Fibroblast of villous mesenchyme (primary cell): Measurements from ENCODE around the gene ATP4A. TPM values are rescaled to one million over a fixed set of nuclear protein-coding genes. Genes with fewer than 3 reads are reported as not detected.

Source experiments
- DNase-seq: peaks from one replicate; pipeline ENCODE4 v3.0.0-alpha.2; 2010; ENCODE audit warnings: low read depth
- H3K4me3 ChIP-seq: 2 replicates; pipeline ENCODE4 v1.5.1; 2011; ENCODE audit warnings: low read depth, mild to moderate bottlenecking, low read length
- total RNA-seq: library from RNA; depleted of rRNA; stranded (reverse); fragments of >200 nt; gene quantifications from 2 replicates; pipeline ENCODE4 v1.2.3, GENCODE V29; 2012
- TF ChIP-seq, protein P1 (sequence below): IDR thresholded peaks from 2 replicates; pipeline ENCODE4 v1.5.1; 2012; ENCODE audit warnings: low read depth, mild to moderate bottlenecking, low read length; ENCODE audit not compliant: insufficient read depth

ATP4A gene
- total RNA-seq, 1 donor, result not detected

DNA sequence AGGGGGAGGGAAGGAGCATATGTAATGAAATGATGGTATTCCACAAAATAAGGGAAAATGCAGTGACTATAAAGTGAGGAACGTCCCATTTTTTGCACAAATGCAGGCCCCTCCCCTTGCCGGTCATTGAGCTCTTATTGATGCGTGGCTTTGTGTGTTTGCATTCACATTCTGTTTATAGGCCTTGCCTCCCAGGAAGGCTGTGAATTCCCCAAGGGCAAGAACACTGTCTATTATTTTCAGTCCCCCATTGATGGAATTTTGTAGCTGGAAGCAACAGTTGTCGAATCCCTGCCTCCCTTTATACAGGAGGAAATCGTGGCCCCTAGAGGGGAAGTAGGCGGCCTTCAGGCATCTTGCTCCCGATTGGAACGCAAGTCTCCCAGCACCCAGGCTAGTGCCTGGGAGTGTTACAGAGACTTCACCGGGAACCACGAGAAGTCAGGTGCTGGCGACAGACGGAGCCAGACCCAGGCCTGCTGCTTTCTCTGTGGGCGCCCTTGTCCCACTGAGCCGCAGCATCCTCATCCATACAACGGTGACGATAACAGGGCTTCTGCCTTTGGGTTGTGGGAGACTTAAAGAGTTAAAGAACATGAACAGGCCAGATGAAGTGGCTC, 42.2 kb downstream of the ATP4A start:
- no peak overlapping the region for H3K4me3 ChIP-seq
- TF ChIP-seq, protein P1, sequence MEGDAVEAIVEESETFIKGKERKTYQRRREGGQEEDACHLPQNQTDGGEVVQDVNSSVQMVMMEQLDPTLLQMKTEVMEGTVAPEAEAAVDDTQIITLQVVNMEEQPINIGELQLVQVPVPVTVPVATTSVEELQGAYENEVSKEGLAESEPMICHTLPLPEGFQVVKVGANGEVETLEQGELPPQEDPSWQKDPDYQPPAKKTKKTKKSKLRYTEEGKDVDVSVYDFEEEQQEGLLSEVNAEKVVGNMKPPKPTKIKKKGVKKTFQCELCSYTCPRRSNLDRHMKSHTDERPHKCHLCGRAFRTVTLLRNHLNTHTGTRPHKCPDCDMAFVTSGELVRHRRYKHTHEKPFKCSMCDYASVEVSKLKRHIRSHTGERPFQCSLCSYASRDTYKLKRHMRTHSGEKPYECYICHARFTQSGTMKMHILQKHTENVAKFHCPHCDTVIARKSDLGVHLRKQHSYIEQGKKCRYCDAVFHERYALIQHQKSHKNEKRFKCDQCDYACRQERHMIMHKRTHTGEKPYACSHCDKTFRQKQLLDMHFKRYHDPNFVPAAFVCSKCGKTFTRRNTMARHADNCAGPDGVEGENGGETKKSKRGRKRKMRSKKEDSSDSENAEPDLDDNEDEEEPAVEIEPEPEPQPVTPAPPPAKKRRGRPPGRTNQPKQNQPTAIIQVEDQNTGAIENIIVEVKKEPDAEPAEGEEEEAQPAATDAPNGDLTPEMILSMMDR, result no peak
- no peak for DNase-seq

GRCh38 chr19:35519291-35519690, 44.2 kb downstream of the ATP4A start:
- TF ChIP-seq, protein P1, result no peak
- no peak for DNase-seq
- no peak overlapping the region for H3K4me3 ChIP-seq

GRCh38 chr19:35518313-35518712, 45.1 kb downstream of the ATP4A start:
- no peak overlapping the region for H3K4me3 ChIP-seq
- peak; percentile 90 for DNase-seq
- TF ChIP-seq, protein P1, result no peak

- DNase-seq, result no peak
- TF ChIP-seq, protein P1, result no peak
- H3K4me3 ChIP-seq, result no peak overlapping the region
Observed at GRCh38 chr19:35517342-35517741, 46.1 kb downstream of the ATP4A start.

DNA sequence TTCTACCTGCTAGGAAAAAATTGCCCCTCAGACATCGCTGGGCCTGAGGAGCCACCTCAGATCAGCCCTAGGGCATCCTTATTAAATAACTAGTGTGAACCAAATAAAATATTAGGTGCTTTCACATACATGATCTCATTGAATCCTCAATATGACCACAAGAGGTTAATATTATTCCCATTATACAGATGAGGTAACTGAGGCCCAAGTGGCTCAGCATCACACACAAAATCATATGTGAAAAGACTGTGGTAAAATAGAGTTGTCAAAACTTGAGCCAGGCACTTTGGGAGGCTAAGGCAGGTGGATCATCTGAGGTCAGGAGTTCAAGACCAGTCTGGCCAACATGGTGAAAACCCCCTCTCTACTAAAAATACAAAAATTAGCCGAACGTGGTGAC, 47.1 kb downstream of the ATP4A start:
- no peak for DNase-seq
- H3K4me3 ChIP-seq, result no peak overlapping the region
- TF ChIP-seq, protein P1, result no peak

GRCh38 chr19:35514282-35514809, 49.1 kb downstream of the ATP4A start:
- TF ChIP-seq, protein P1, result no peak
- H3K4me3 ChIP-seq, result no peak overlapping the region
- DNase-seq, result peak; percentile 40

- TF ChIP-seq, protein P1, result no peak
- DNase-seq, result peak; percentile 56
- no peak within 1 kb of the TSS for H3K4me3 ChIP-seq
Observed at GRCh38 chr19:35513628-35514281, 49.7 kb downstream of the ATP4A start, which contains the start of gene DMKN. DMKN (minus strand) TSS chr19:35513649; CDS start chr19:35513475, 174 bp downstream.
